A673 (cell line): ENCODE results near the gene CD244.

Experiments used
- CTCF ChIP-seq: fragments of 300-800, 200-600 bp; sonication (generic); conservative IDR thresholded peaks from 2 replicates; pipeline ENCODE4 v1.5.1; 2017; ENCODE audit warnings: low read depth, mild to moderate bottlenecking, antibody characterized with exemption, low read length, moderate library complexity, mixed read lengths
- EZH2 ChIP-seq: fragments of 200-600 bp; sonication (generic); IDR thresholded peaks from 2 replicates; pipeline ENCODE4 v1.6.1; 2017; ENCODE audit warnings: borderline replicate concordance, low read depth, mild to moderate bottlenecking, mixed read lengths, antibody characterized with exemption, low read length; ENCODE audit not compliant: poor library complexity, severe bottlenecking

GRCh38 chr1:160858507-160858906, 4.2 kb downstream of the CD244 start:
- TF ChIP-seq CTCF: no peak
- TF ChIP-seq EZH2: no peak
